Measurements from ENCODE around the gene ATP5MK.
"Not testable (repeated sequence)": the region's sequence is repeated elsewhere in the genome, so short reads cannot be mapped to it uniquely, and the experiment has no call there.

ATP5MK gene

DNA sequence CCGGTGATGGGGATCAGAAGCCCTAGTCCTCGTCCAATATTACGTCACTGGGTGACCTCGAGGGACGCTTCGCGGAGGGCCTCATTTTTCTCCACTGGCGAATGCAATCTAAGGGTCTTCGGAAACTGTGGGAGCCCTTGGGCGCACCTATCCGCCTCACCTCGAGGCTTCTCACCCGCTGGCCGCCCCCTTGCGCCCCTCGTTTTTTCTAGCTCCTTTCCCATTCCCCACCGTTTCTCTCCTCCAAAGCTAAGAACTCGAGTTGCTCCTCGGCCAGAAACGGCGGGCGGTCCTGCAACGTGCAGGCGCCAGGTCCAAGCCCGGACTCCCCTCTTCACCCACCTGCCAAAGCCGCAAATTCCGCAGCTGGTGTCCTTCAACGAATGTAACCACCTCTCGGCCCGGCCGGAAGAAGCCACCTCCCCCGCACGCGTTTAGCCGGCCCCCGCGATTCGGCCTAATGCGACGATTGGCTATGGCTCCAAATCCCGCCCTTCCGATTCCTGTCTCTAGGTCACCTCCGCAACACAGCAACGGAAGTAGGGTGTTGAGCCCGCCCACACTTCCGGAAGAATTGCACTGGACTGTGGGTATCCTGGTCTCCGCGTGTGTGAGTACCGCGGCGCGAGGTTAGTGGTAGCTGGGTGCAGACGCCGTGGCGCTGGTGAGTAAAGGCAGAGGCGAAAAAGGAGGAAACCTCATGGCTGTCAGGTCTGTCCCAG, at the start of gene ATP5MK, which contains the start of gene PDCD11:
ATP5MK (minus strand) TSS at position 409 of the 722 bp plus-strand sequence. CDS start 4,018 bp downstream, outside the sequence.
PDCD11 (plus strand) TSS at position 560 of the 722 bp plus-strand sequence. CDS start 1,801 bp downstream, outside the sequence.
- DNase-seq (ENCODE audit: low read depth in 2 of 2) = peak; percentile 86

- no peak for DNase-seq (ENCODE audit: low read depth in 2 of 2)
Measured at GRCh38 chr10:103445366-103445765, 49.1 kb upstream of the ATP5MK start.

DNA sequence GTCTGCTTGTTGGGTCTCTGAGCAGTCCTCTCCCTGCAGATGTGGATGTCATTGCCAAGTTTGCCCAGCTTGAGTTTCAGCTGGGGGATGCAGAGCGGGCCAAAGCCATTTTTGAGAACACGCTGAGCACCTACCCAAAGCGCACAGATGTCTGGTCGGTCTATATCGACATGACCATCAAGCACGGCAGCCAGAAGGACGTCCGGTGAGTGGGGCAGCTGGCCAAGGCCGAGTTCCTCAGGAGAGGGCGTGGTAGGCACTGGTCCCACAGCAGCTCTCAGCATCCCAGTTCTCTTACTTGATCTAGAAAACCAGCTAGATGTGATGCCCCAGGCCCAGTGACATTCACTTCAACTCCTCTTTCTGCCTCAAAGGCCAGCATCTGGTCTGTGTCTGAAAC, 48.2 kb upstream of the ATP5MK start:
- DNase-seq (ENCODE audit: low read depth in 2 of 2) = no peak

GRCh38 chr10:103443475-103444185, 47.4 kb upstream of the ATP5MK start:
- DNase-seq (ENCODE audit: low read depth in 2 of 2) = no peak

- no peak for DNase-seq (ENCODE audit: low read depth in 2 of 2)
Measured at GRCh38 chr10:103442031-103442461, 45.8 kb upstream of the ATP5MK start.

DNA sequence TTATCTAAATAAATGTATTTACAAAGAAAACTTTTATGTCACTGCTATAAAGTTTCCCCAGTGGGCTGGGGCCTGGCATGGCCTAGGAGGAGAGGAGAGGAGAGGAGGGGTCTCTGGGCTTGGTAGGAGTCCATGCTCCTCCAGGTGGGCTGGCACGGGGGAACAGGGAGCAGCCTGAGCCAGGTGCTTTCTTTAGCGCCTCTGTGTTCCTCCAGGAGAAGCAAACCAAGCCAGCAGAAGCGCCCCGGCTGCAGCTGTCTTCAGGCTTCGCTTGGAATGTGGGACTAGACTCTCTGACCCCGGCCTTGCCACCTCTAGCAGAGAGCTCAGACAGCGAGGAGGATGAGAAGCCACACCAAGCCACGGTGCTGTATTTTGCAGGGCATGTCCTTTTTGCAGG, 45.3 kb upstream of the ATP5MK start:
- no peak for DNase-seq (ENCODE audit: low read depth in 2 of 2)

- no peak for DNase-seq (ENCODE audit: low read depth in 2 of 2)
Measured at GRCh38 chr10:103441206-103441605, 44.9 kb upstream of the ATP5MK start.

DNA sequence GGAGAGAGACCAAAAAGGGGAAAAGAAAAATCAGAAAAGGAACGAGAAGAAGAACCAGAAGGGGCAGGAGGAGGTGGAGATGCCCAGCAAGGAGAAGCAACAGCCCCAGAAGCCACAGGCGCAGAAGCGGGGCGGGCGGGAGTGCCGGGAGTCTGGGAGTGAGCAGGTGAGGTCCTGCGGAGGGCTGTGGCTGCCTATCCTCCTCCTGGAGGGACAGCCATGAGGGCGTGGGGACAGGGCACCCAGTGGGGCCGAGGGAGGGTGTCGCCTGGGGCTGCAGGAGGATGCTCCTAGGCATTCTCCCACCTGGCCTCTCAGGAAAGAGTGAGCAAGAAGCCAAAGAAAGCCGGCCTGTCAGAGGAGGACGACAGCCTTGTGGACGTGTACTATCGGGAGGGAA, 44.1 kb upstream of the ATP5MK start:
- DNase-seq (ENCODE audit: low read depth in 2 of 2) = no peak

DNA sequence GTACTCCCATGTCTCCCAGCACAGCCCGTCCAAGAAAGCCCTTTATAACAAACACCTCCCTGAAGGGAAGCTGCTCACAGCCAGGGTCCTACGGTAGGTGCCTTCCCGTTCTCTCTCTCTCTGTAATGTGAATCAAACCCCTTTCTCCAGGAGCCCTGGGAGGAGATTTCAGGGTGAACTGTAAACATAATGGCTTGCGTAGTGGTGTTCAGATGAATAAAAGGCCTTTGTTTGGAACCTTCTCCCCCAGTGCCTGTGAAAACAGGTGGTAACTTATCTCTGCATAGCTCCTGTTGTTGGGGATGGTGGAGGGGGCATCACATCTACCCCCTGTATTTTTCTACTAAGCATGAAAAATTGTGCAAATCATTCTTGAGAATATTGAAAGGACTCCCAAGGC, 43.5 kb upstream of the ATP5MK start:
- no peak for DNase-seq (ENCODE audit: low read depth in 2 of 2)

DNA sequence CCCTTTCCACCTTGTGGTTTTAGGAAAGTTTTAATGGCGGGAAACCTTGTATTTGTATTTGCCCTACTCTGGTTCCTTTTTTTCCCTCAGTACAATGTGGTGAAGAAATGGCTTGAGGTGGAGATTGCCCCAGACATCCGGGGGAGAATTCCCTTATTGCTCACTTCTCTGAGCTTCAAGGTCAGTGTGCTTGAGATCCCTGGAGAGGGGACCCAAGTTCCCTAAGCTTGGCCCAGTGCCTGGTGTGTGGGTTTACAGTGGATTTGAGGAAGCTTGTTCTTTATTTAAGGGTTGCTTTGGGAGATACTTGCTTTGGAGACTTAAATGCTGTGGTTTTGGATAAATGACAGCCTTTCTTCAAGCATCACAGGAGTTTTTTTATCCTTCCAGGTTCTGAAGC, 37.6 kb upstream of the ATP5MK start:
- no peak for DNase-seq (ENCODE audit: low read depth in 2 of 2)

DNA sequence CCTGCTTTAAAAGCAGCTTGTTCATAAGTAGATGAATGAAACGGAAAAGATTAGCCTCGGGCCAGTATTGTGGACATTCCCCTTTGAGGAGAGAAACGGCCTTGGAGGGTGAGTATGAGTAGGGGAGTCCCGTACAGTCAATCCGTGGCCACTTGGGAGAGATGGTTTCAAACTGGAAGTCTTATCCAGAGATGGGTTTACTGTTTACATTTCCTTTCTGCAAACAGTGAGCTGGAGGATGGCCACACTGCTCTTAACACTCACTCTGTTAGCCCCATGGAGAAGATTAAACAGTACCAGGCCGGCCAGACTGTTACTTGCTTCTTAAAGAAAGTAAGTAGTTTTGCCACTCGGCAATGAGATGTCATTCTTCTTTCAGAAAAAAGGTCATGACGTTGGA, 35.6 kb upstream of the ATP5MK start:
- no peak for DNase-seq (ENCODE audit: low read depth in 2 of 2)

GRCh38 chr10:103429647-103430046, 33.4 kb upstream of the ATP5MK start:
- no peak for DNase-seq (ENCODE audit: low read depth in 2 of 2)

- DNase-seq (ENCODE audit: low read depth in 2 of 2) = no peak
Measured at GRCh38 chr10:103428989-103429643, 32.8 kb upstream of the ATP5MK start.

DNA sequence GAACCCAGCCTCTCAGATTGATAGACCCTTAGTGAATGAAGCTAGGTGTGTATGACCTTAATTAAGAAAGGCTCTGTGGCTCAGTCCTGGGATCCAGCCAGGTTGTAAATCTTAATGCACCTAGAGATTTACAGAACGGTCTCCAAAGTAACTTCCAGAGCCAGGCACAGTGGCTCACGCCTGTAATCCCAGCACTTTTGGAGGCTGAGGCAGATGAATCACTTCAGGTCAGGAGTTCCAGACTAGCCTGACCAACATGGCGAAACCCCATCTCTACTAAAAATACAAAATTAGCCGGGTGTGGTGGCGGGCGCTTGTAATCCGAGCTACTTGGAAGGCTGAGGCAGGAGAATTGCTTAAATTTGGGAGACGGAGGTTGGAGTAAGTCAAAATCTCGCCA, 31.6 kb upstream of the ATP5MK start:
- no peak for DNase-seq (ENCODE audit: low read depth in 2 of 2)

DNA sequence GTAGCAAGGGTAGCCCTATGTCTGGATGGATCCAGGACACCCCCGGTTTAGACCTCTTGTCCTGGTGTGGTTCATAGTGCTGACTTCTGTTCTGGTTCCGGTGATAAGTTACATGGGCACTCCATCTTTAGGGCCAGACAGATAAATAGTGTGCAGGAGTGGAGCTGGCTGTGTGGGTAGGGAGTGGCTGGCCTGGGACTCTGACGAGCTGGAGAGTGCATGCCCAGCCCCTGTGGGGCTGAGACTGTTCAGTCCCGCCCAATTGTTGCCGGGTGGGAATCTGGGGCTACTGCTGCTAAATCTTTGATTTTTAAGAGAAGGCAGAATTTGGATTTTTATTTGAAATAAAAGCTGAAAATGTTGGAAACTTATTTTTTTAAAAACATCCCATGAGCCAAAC, 27.5 kb upstream of the ATP5MK start:
- DNase-seq (ENCODE audit: low read depth in 2 of 2) = no peak

DNA sequence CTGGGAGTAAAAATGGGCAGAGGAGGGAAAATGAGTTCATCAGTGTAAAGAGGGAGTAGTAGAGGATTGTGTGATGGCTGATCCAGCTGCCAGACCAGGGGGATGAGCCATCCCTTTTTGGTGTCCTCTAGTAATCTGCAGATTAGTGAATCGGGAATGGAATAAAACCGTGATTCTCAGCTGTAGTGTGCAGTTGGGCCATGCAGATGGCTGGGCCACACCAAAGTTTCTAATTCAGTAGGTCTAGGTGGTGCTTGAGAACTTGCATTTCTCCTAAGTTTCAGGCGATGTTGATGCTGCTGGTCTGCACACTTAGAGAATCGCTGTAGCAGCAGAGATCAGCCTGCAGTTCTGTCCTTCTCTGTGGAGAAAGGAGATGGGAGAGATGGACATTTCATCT, 22.8 kb upstream of the ATP5MK start:
- DNase-seq (ENCODE audit: low read depth in 2 of 2) = no peak

- DNase-seq (ENCODE audit: low read depth in 2 of 2) = no peak
Measured at GRCh38 chr10:103417601-103418000, 21.3 kb upstream of the ATP5MK start.

DNA sequence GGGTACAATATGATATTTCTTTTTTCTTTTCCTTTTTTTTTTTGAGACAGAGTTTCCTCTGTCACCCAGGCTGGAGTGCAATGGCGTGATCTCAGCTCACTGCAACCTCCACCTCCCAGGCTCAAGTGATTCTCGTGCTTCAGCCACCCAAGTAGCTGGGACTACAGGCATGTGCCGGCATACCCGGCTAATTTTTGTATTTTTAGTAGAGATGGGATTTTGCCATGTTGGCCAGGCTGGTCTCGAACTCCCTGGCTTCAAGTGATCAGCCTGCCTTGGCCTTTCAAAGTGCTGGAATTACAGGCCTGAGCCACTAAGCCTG, 20.8 kb upstream of the ATP5MK start:
- not testable (repeated sequence) for DNase-seq (ENCODE audit: low read depth in 2 of 2)

- peak; percentile 14 to 38 for DNase-seq (ENCODE audit: low read depth in 2 of 2)
Measured at GRCh38 chr10:103416436-103417147, 20.3 kb upstream of the ATP5MK start.

DNA sequence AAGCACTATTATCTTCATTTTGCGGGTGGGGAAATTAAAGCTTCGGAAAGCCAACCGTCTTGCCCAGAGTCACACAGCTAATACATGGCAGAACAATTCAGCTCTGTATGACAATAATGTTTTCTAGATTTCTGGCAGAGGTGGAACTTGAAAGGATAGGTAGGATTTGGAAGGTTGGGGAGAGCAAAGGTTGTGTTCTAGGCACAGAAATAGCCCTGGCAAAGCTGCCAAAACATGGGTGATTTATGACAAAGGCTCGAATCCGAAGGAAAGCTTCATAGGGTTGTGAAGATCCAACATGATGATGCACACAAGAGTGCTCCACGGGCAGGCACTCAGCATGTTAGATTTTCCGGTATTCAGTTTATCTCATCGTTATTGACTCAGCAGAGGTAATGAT, 19.3 kb upstream of the ATP5MK start:
- DNase-seq (ENCODE audit: low read depth in 2 of 2) = no peak

GRCh38 chr10:103413564-103413963, 17.3 kb upstream of the ATP5MK start:
- no peak for DNase-seq (ENCODE audit: low read depth in 2 of 2)

DNA sequence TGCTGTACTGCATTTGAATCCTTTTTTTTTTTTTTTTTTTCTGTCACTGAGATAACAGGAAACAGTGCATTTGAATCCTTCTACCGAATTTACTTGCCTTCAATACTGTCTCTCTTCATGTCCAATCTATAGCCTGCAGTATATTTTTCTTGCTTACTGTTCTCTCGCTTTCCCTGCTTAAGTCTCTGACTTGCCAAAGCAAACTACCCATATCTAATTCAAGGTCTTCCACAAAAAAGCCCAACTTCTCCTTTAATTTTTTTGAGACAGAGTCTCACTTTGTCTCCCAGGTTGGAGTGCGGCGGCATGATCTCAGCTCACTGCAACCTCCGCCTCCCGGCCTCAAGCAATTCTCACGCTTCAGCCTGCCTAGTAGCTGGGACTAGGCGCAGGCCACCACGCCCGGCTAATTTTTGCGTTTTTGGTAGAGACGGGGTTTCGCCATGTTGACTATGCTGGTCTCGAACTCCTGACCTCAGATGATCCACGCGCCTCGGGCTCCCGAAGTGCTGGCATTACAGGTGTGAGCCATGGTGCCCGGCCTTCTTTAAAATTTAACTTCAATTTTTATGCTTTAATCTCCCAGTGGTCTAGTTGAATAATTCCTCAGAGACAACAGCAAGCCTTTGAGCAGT, 1.0 kb upstream of the ATP5MK start:
- DNase-seq (ENCODE audit: low read depth in 2 of 2) = no peak
